GM23338 (cell line): Measurements from ENCODE around the gene KLF7. TPM values are rescaled to one million over a fixed set of nuclear protein-coding genes. Genes with fewer than 3 reads are reported as not detected.

Experiments
- ATAC-seq: fragments of 200-7000 bp; cut with Tn5 transposase; 3 replicates; pipeline ENCODE4 v1.9.1; 2020
- DNase-seq: peaks from one replicate; pipeline ENCODE4 v3.0.0-alpha.2; 2015; ENCODE audit warnings: low spot score
- H2AFZ ChIP-seq: fragments of 200-600 bp; sonication (generic); 2 replicates; pipeline ENCODE4 v1.8.0; 2016; ENCODE audit warnings: antibody characterized with exemption, mild to moderate bottlenecking, moderate library complexity
- H3F3A ChIP-seq: fragments of 200-600 bp; sonication (generic); replicated peaks from 2 replicates; pipeline ENCODE4 v1.8.0; 2017; ENCODE audit warnings: antibody characterized with exemption, mixed run types, low read depth
- H3K27ac ChIP-seq: fragments of 200-600 bp; sonication (generic); 2 replicates; pipeline ENCODE4 v1.6.1; 2016; ENCODE audit warnings: low read depth
- H3K27me3 ChIP-seq: fragments of 200-600 bp; sonication (generic); 2 replicates; pipeline ENCODE4 v1.8.0; 2016; ENCODE audit warnings: mild to moderate bottlenecking, mixed run types, moderate library complexity; ENCODE audit not compliant: insufficient read depth
- H3K36me3 ChIP-seq: fragments of 200-600 bp; sonication (generic); 2 replicates; pipeline ENCODE4 v1.8.0; 2016; ENCODE audit warnings: mild to moderate bottlenecking; ENCODE audit not compliant: insufficient read depth
- H3K4me1 ChIP-seq: fragments of 200-600 bp; sonication (generic); 2 replicates; pipeline ENCODE4 v1.8.0; 2016; ENCODE audit warnings: mild to moderate bottlenecking, moderate library complexity; ENCODE audit not compliant: insufficient read depth
- H3K4me2 ChIP-seq: fragments of 200-600 bp; sonication (generic); 2 replicates; pipeline ENCODE4 v1.7.1; 2017; ENCODE audit warnings: mixed run types
- H3K4me3 ChIP-seq: fragments of 200-600 bp; sonication (generic); 2 replicates; pipeline ENCODE4 v1.6.1; 2016; ENCODE audit warnings: mixed run types
- H3K79me2 ChIP-seq: fragments of 200-600 bp; sonication (generic); replicated peaks from 2 replicates; pipeline ENCODE4 v1.8.0; 2017; ENCODE audit warnings: mild to moderate bottlenecking; ENCODE audit not compliant: insufficient read depth
- H3K9me2 ChIP-seq: fragments of 200-600 bp; sonication (generic); 2 replicates; pipeline ENCODE4 v1.8.0; 2017; ENCODE audit not compliant: insufficient read depth
- H4K20me1 ChIP-seq: fragments of 200-600 bp; sonication (generic); replicated peaks from 2 replicates; pipeline ENCODE4 v1.8.0; 2017; ENCODE audit warnings: mild to moderate bottlenecking; ENCODE audit not compliant: insufficient read depth
- H3K27ac Mint-ChIP-seq: 2 replicates; pipeline ENCODE4 v1.8.0; 2020; ENCODE audit warnings: inconsistent platforms, mild to moderate bottlenecking, moderate library complexity, mixed read lengths
- H3K27me3 Mint-ChIP-seq: 3 replicates; pipeline ENCODE4 v1.8.0; 2022; ENCODE audit warnings: low read depth, mild to moderate bottlenecking, moderate library complexity, mixed read lengths, inconsistent platforms; ENCODE audit not compliant: insufficient read depth, poor library complexity
- H3K36me3 Mint-ChIP-seq: 3 replicates; pipeline ENCODE4 v1.8.0; 2021; ENCODE audit warnings: low read depth, mild to moderate bottlenecking, inconsistent platforms, moderate library complexity, mixed read lengths
- H3K4me1 Mint-ChIP-seq: 3 replicates; pipeline ENCODE4 v1.8.0; 2020; ENCODE audit warnings: mild to moderate bottlenecking, inconsistent platforms, mixed read lengths
- H3K4me3 Mint-ChIP-seq: 3 replicates; pipeline ENCODE4 v1.8.0; 2021; ENCODE audit warnings: moderate library complexity, mild to moderate bottlenecking, inconsistent platforms, mixed read lengths
- H3K9me3 Mint-ChIP-seq: 3 replicates; pipeline ENCODE4 v1.8.0; 2020; ENCODE audit warnings: moderate library complexity, mild to moderate bottlenecking, inconsistent platforms, mixed read lengths
- CTCF ChIP-seq, 2 experiments: fragments of 200-600 bp in 1 of 2; sonication (generic) in 1 of 2; conservative IDR thresholded peaks; 2 replicates each; pipeline versions ENCODE4 v1.5.1 to v1.6.1; 2016 to 2017; ENCODE audit warnings: antibody characterized with exemption in 2 of 2, low read depth in 2 of 2, mild to moderate bottlenecking in 2 of 2, moderate library complexity in 1 of 2
- EZH2phosphoT487 ChIP-seq: fragments of 200-600 bp; sonication (generic); IDR thresholded peaks from one replicate; pipeline ENCODE4 v1.8.1; 2018; ENCODE audit warnings: antibody characterized with exemption; ENCODE audit not compliant: unreplicated experiment
- NANOG ChIP-seq: IDR thresholded peaks from 2 replicates; pipeline ENCODE4 v1.6.1; 2016; ENCODE audit warnings: antibody characterized with exemption, borderline replicate concordance
- STAT1 ChIP-seq: IDR thresholded peaks from one replicate; pipeline ENCODE4 v1.6.1; 2016; ENCODE audit warnings: antibody characterized with exemption; ENCODE audit not compliant: unreplicated experiment
- ZNF114 ChIP-seq: fragments of 250-450 bp; sonication (Bioruptor Pico); IDR thresholded peaks from 2 replicates; pipeline ENCODE4 v1.5.0; 2020; ENCODE audit warnings: mild to moderate bottlenecking, moderate library complexity
- polyA plus RNA-seq: library from polyadenylated mRNA; unstranded; fragments of >200 nt; fragmentation: Nextera tagmentation; extraction: Ambion mirVana; gene quantifications from 2 replicates; pipeline ENCODE4 v1.2.1, GENCODE V29; 2016
- total RNA-seq: library from RNA; depleted of rRNA; stranded (reverse); fragments of >200 nt; shearing (Covaris generic); gene quantifications from 2 replicates; pipeline ENCODE4 v1.2.3, GENCODE V29; 2014
- TF ChIP-seq, protein P1 (sequence below): fragments of 250-450 bp; sonication (Bioruptor Pico); IDR thresholded peaks from 2 replicates; pipeline ENCODE4 v1.5.0; 2020; ENCODE audit warnings: mild to moderate bottlenecking, moderate library complexity

KLF7 gene
- total and polyA plus RNA-seq, 2 experiments from 2014 or later = 5.7 to 15.4 TPM

- TF ChIP-seq, protein P1, sequence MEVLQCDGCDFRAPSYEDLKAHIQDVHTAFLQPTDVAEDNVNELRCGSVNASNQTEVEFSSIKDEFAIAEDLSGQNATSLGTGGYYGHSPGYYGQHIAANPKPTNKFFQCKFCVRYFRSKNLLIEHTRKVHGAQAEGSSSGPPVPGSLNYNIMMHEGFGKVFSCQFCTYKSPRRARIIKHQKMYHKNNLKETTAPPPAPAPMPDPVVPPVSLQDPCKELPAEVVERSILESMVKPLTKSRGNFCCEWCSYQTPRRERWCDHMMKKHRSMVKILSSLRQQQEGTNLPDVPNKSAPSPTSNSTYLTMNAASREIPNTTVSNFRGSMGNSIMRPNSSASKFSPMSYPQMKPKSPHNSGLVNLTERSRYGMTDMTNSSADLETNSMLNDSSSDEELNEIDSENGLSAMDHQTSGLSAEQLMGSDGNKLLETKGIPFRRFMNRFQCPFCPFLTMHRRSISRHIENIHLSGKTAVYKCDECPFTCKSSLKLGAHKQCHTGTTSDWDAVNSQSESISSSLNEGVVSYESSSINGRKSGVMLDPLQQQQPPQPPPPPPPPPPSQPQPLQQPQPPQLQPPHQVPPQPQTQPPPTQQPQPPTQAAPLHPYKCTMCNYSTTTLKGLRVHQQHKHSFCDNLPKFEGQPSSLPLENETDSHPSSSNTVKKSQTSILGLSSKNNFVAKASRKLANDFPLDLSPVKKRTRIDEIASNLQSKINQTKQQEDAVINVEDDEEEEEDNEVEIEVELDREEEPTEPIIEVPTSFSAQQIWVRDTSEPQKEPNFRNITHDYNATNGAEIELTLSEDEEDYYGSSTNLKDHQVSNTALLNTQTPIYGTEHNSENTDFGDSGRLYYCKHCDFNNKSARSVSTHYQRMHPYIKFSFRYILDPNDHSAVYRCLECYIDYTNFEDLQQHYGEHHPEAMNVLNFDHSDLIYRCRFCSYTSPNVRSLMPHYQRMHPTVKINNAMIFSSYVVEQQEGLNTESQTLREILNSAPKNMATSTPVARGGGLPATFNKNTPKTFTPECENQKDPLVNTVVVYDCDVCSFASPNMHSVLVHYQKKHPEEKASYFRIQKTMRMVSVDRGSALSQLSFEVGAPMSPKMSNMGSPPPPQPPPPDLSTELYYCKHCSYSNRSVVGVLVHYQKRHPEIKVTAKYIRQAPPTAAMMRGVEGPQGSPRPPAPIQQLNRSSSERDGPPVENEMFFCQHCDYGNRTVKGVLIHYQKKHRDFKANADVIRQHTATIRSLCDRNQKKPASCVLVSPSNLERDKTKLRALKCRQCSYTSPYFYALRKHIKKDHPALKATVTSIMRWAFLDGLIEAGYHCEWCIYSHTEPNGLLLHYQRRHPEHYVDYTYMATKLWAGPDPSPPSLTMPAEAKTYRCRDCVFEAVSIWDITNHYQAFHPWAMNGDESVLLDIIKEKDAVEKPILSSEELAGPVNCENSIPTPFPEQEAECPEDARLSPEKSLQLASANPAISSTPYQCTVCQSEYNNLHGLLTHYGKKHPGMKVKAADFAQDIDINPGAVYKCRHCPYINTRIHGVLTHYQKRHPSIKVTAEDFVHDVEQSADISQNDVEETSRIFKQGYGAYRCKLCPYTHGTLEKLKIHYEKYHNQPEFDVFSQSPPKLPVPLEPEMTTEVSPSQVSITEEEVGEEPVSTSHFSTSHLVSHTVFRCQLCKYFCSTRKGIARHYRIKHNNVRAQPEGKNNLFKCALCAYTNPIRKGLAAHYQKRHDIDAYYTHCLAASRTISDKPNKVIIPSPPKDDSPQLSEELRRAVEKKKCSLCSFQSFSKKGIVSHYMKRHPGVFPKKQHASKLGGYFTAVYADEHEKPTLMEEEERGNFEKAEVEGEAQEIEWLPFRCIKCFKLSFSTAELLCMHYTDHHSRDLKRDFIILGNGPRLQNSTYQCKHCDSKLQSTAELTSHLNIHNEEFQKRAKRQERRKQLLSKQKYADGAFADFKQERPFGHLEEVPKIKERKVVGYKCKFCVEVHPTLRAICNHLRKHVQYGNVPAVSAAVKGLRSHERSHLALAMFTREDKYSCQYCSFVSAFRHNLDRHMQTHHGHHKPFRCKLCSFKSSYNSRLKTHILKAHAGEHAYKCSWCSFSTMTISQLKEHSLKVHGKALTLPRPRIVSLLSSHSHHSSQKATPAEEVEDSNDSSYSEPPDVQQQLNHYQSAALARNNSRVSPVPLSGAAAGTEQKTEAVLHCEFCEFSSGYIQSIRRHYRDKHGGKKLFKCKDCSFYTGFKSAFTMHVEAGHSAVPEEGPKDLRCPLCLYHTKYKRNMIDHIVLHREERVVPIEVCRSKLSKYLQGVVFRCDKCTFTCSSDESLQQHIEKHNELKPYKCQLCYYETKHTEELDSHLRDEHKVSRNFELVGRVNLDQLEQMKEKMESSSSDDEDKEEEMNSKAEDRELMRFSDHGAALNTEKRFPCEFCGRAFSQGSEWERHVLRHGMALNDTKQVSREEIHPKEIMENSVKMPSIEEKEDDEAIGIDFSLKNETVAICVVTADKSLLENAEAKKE (CRISPR knock-in tag) = no peak
- TF ChIP-seq ZNF114 (no peak), STAT1 (no peak)
These were observed 117.3 kb downstream of the KLF7 start (continued) for GRCh38 chr2:207048416-207048815.

- H3K27ac ChIP-seq = no peak overlapping the region
- H4K20me1 ChIP-seq = no peaks in the 10 kb centered on the region
- DNase-seq = no peak
- H3F3A ChIP-seq = no peaks in the 10 kb centered on the region
- H3K4me2 ChIP-seq = no peak overlapping the region; the same call in 1 of the 2 replicates
- TF ChIP-seq EZH2phosphoT487 (no peak), CTCF (conservative IDR thresholded peaks at IDR 0.05; ENCODE audit: low read depth in 2 of 2) (peak in 1 of 2 experiments; percentile 12; a peak in 1 of 4 replicates), NANOG (no peak)
- no peak overlapping the region for H3K4me3 ChIP-seq
- Mint-ChIP-seq H3K9me3 (no peaks in the 10 kb centered on the region), H3K27me3 (no peaks in the 10 kb centered on the region), H3K4me1 (peaks cover 32% of the 10 kb centered on the region), H3K4me3 (no peak overlapping the region), H3K27ac (no peak overlapping the region), H3K36me3 (no peaks in the 10 kb centered on the region)
- peaks cover 13% of the 10 kb centered on the region for H3K9me2 ChIP-seq
- peaks cover 27% of the 10 kb centered on the region for H3K4me1 ChIP-seq
- peak overlapping the region; percentile 30 for H2AFZ ChIP-seq
- no peak for ATAC-seq
- H3K36me3 ChIP-seq = no peaks in the 10 kb centered on the region
- no peaks in the 10 kb centered on the region for H3K27me3 ChIP-seq
- no peaks in the 10 kb centered on the region for H3K79me2 ChIP-seq
These were observed 119.0 kb downstream of the KLF7 start for GRCh38 chr2:207046724-207047123.
